HG02870 (cell line): ENCODE results near the gene ENO1.
"Not testable (repeated sequence)": the region's sequence is repeated elsewhere in the genome, so short reads cannot be mapped to it uniquely, and the experiment has no call there.

Source experiments
- ATAC-seq: cut with Tn5 transposase; IDR thresholded peaks from one replicate; pipeline ENCODE4 v1.9.1; 2021; ENCODE audit warnings: mild to moderate bottlenecking, moderate library complexity; ENCODE audit not compliant: unreplicated experiment

Gene ENO1

DNA sequence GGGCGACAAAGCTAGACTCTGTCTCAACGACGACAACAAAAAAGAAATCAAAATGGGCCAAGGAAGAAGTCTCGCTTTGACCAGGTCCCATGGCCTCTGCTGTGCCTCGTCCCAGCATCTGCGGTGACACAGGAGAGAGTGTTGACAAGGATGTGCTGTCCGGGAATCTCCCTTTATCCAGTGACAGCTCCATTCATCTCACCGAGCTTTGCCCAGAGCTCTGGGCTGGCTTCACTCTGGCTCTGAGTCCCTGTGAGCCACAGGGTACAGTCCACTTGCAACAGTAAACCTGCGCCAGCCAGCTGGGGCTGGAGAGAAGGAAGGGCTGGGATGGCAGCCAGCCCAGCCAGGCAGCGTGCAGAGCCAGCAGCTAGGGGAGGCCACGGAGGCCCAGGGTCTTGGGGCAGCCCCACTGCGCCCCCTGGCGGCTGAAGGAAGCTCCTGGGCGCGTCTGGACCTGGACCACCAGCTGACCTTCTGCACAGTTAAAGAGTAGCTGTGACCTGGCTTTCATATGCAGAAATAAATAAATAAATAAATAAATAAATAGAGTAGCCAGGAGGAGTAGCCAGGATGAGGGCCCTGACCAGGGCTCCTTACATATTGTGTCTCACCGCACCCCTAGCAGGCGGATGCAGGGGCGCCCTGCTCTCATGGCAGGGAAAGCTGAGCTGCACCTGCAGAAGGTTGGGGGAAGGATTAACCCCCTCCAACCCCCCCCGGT lies 29.7 kb downstream of the ENO1 start:
- no peak for ATAC-seq

DNA sequence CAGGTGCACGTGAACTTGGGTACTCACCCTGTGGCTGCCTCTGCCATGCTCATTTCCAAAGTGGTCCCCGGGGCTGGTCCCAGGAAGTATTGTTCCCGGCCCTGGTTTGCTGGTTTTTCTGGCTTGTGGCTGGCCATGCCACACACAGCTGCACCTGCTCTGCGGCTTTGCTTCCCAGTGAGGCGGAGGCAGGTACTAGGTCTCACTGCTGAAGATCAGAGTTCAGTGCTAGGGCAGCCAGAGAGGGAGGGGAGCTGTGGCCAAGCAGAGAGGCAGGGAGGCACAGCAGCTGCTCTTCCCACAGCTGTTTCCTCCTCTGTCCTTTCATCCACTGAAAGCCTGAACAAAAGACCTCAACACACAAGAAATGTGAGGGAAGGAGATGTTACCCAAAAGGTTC lies 30.5 kb downstream of the ENO1 start:
- no peak for ATAC-seq

GRCh38 chr1:8846263-8846662 lies 32.2 kb downstream of the ENO1 start:
- no peak for ATAC-seq

- ATAC-seq, result no peak
Measured at GRCh38 chr1:8845104-8846097, 33.1 kb downstream of the ENO1 start.

DNA sequence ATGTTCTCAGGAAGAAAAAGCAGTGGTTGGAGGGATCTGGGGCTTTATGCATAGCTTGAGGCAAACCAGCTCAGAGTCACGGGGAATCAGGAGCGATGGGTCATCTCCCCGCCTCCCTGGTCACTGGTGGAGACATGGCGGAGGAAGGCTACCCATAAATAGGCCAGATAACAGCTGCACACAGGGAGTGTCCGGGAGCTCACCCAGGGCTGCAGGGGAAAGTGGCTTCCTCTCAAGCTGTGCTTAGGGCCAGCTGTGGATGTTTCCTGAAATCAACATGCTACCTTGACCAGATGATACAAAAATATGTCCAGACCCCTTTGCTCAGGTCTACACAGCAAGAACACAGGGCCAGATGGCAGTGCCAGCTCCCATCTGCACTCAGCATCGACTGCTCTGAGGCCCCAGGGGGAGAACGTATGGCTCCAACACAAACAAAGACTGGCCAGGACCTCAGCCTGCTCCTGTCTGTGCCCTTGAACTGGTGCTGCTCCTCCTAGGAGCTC lies 33.9 kb downstream of the ENO1 start:
- ATAC-seq, result no peak

DNA sequence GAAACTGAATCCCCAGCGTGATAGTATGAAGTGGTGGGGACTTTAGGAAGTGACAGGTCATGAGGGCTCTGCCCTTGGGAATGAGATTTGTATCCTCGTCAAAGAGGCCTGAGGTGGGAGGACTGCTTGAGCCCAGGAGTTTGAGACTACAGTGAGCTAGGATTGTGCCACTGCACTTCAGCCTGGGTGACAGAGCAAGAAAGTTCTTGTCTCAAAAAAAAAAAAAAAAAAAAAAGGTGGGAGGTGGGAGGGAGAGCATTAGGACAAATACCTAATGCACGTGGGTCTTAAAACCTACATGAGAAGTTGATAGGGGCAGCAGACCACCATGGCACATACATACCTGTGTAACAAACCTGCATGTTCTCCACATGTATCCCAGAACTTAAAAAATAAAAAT lies 37.1 kb downstream of the ENO1 start:
- no peak for ATAC-seq

DNA sequence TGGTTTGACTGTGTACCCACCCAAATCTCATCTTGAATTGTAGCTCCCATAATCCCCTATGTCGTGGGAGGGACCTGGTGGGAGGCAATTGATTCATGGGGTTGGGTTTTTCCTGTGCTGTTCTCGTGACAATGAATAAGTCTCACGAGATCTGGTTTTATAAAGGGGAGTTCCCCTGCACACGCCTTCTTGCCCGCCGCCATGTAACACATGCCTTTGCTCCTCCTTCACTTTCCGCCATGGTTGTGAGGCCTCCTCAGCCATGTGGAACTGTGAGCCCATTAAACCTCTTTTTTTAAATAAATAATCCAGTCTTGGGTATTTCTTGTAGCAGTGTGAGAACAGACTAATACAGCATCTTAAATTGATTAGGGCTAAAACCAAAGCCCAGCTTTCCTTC lies 38.5 kb downstream of the ENO1 start:
- ATAC-seq, result no peak

DNA sequence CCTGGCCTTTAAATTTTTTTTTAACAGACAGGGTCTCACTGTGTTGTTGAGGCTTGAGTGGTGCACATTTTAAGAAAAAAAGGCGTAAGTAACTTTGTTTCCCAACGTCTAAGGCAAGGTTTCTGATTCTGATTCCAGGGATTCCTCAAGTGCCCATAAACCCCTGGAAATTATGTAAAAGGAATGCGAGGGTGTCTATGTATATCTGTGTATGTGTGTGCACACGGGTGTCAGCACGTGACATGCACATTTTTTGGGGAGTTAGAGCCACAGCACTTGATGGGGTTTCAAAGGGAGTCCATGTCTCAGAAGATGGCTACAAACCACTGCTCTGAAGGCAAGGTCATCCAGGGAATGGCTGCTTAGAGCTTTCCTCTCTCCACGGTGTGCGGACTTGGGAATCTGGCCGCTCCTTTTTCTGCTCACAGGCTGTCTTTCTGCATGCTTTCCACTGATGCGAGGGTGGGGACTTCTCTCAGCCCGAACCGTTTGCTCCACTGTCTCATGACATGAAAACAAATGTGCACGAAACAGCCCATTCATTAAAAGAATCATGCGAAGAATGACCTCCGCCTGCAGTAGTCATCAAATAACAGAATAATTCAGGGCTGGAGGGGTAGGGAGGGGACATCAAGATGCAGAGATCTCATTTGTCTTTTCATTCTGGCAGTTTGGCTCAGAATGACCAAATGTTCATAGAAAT lies 42.4 kb downstream of the ENO1 start:
- ATAC-seq, result no peak

GRCh38 chr1:8831340-8831739 lies 47.1 kb downstream of the ENO1 start:
- ATAC-seq, result no peak

- not testable (repeated sequence) for ATAC-seq
Measured at GRCh38 chr1:8830732-8831131, 47.8 kb downstream of the ENO1 start.

DNA sequence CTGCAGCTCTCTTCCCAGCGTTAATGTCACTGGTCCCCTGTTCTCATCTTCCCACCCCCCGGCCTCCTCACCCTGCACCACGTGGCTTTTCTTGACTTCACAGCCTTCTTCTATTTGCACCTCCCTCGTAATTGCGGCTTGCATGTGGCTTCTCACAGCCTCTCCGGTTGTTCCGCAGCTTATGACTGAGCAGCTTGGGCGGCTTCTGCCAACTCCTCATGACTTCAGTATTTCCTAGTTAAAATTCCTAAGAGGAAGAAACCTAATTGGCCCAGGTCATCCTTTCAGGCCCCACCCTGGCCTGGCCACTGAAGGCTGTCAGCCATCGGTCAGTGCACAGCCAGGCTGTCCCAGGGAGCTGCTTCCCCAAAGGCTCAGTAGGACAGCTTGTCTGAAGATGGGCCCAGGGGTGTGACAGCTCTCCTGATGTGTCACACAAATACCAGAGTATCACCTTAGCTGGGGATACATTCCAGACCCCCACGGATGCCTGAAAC lies 52.5 kb downstream of the ENO1 start:
- ATAC-seq, result no peak

GRCh38 chr1:8823295-8823664 lies 55.2 kb downstream of the ENO1 start:
- ATAC-seq, result no peak

GRCh38 chr1:8822373-8823294 lies 55.9 kb downstream of the ENO1 start:
- ATAC-seq, result no peak

GRCh38 chr1:8821084-8821483 lies 57.4 kb downstream of the ENO1 start:
- no peak for ATAC-seq

- not testable (repeated sequence) for ATAC-seq
Measured at GRCh38 chr1:8818789-8819188, 59.7 kb downstream of the ENO1 start.

DNA sequence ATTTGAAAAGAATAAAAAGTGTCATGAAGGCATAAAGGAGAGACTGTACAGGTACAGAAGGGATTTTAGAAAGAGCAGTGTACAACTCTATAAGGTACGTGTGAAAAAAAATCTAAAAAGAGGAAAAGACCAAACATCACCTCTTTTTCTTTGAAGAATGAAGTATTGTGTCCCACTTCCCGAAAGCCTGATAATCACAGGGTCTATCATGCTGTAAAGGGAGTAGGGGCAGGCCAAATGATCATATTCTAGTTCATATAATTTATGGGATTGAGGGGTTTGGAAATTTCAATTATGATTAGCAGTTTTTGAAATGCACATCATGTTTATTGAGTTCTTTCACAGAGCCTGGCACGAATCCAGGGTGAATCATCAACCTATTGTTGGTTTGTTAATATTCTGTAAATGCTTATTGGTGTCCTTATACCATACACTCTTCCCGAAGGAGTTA lies 60.1 kb downstream of the ENO1 start:
- ATAC-seq, result no peak

- ATAC-seq, result peak; percentile 91
Measured at GRCh38 chr1:8817412-8818324, 60.8 kb downstream of the ENO1 start, which contains the start of gene RERE. RERE (minus strand) TSS chr1:8817640.

GRCh38 chr1:8816831-8817411 lies 61.6 kb downstream of the ENO1 start:
- ATAC-seq, result no peak
